ENCODE results near the gene ENO1. TPM values are rescaled to one million over a fixed set of nuclear protein-coding genes. Genes with fewer than 3 reads are reported as not detected.

Gene ENO1
- total RNA-seq, 2 donors from 2014 or later: 570 to 767 TPM

DNA sequence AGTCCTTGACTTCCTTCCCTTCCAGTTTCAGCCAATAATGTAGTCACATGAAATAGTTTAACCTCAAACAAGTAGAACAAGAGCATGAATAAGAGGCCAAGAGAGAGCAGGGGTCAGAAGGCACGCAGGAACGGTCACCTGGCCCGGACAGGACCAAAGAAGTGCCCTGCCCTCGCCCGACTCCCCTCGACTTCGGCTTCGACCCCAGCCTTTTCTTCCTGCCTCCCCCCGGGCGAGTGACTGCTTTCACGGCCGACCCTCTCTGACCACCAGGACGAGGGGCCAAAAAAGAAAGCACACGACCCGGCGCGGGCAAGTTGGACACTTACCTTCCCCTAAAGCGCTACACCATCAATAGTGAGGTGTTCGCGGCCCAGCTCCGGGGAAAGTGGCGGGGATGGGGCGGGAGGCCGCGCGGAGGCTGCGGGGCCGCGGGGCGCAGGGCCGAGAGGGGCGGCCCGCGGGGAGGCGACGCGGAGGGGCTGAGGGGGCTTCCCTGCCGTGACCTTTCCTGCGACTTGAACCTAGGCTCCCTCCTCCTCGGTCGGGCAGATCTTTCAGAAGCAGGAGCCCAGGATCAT, 61.6 kb downstream of the ENO1 start:
- Histone ChIP-seq H3K4me3 (peak overlapping the region; percentile 97), H3K27me3 (replicated peaks; ENCODE audit: insufficient read depth) (no peaks in the 10 kb centered on the region), H3K36me3 (no peaks in the 10 kb centered on the region), H3K9me3 (no peaks in the 10 kb centered on the region), H3K27ac (peak overlapping the region; percentile 91 to 93), H3K4me1 (ENCODE audit: control insufficient read depth in 1 of 2, low read depth in 2 of 2) (peaks cover 4 to 25% of the 10 kb centered on the region in 2 donors)
- ATAC-seq (ENCODE audit: insufficient number of reproducible peaks, low FRiP score, low read depth) (peak; percentile 20), DNase-seq (ENCODE audit: low spot score) (no peak)
- TF ChIP-seq, protein P1, sequence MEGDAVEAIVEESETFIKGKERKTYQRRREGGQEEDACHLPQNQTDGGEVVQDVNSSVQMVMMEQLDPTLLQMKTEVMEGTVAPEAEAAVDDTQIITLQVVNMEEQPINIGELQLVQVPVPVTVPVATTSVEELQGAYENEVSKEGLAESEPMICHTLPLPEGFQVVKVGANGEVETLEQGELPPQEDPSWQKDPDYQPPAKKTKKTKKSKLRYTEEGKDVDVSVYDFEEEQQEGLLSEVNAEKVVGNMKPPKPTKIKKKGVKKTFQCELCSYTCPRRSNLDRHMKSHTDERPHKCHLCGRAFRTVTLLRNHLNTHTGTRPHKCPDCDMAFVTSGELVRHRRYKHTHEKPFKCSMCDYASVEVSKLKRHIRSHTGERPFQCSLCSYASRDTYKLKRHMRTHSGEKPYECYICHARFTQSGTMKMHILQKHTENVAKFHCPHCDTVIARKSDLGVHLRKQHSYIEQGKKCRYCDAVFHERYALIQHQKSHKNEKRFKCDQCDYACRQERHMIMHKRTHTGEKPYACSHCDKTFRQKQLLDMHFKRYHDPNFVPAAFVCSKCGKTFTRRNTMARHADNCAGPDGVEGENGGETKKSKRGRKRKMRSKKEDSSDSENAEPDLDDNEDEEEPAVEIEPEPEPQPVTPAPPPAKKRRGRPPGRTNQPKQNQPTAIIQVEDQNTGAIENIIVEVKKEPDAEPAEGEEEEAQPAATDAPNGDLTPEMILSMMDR (IDR thresholded peaks at IDR 0.05): no peak

DNA sequence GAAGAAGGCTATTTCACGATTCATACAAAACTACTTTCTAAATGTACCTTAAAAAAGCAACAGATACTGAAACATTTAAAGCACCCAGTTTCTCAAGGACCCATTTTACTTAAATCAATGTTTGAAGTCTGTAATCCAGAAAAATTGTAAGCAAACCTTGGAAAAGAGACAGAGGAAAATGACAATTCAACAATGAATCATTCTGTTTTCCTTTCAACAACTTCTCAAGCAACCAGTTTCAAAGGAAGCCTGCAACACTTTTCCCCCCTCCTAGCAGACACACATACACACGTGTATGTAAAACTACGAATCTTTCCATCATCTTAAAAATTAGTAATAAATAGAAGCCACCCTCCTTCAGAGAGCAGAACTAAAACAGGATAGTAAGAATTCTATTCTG, 62.2 kb downstream of the ENO1 start:
- Histone ChIP-seq H3K9me3 (no peaks in the 10 kb centered on the region), H3K4me1 (ENCODE audit: control insufficient read depth in 1 of 2, low read depth in 2 of 2) (peaks cover 4 to 25% of the 10 kb centered on the region in 2 donors), H3K27ac (peak overlapping the region in 1 of 2 donors; percentile 91), H3K36me3 (no peaks in the 10 kb centered on the region), H3K4me3 (peak overlapping the region; percentile 97), H3K27me3 (replicated peaks; ENCODE audit: insufficient read depth) (no peaks in the 10 kb centered on the region)
- DNase-seq (ENCODE audit: low spot score): no peak
- TF ChIP-seq, protein P1 (IDR thresholded peaks at IDR 0.05): no peak
- no peak for ATAC-seq (ENCODE audit: insufficient number of reproducible peaks, low FRiP score, low read depth)

DNA sequence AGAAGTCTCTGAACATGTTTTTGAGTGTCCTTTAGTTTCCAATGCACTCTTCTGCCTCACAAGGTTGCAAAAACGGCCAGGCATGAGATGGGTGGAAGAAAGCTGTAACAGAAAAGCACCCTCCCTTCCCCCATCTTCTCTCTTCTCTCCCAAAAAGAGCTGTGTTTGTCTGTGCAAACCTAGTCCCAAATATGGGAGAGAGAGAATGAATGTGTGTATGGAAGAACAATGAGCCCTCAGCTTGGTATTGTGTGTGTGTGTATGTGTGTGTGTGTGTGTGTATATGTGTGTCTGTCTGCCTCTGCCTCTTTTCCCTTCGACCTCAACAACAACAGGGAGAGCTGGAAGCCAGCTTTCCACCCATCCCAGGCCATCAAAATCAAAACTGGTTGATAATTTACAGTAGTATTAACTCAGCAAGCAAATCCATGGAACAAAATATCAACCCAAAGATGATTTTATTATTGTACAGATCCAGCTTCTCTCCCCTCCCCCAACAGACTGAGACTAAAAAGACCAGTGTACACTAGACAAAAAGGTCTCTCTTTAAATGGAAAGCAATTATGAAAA, 62.8 kb downstream of the ENO1 start:
- Histone ChIP-seq H3K4me3 (peak overlapping the region; percentile 97), H3K27me3 (replicated peaks; ENCODE audit: insufficient read depth) (no peaks in the 10 kb centered on the region), H3K4me1 (ENCODE audit: control insufficient read depth in 1 of 2, low read depth in 2 of 2) (peaks cover 4 to 25% of the 10 kb centered on the region in 2 donors), H3K9me3 (no peaks in the 10 kb centered on the region), H3K27ac (no peak overlapping the region), H3K36me3 (no peaks in the 10 kb centered on the region)
- TF ChIP-seq, protein P1 (IDR thresholded peaks at IDR 0.05): no peak
- ATAC-seq (ENCODE audit: insufficient number of reproducible peaks, low FRiP score, low read depth) (no peak), DNase-seq (ENCODE audit: low spot score) (no peak)

DNA sequence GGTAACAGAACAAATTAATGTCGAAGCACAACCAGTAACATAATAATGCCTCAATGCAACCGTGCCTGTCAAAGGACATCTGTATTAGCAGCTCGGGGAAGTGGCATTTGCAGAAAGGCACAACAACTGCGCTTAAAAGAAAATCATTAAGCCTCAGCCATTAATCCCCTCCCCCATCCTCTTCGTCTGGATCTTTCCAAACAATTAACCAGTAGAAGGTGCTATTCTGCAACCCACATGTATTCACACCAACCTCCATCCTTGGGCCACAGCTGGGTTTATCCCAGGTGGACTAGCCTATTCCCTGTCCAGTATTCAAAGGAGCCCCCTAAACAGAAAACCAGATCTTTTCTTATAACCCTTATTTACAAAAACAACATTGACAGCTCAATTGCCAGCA, 63.6 kb downstream of the ENO1 start:
- DNase-seq (ENCODE audit: low spot score): no peak
- Histone ChIP-seq H3K27ac (no peak overlapping the region), H3K4me1 (ENCODE audit: control insufficient read depth in 1 of 2, low read depth in 2 of 2) (peaks cover 4 to 25% of the 10 kb centered on the region in 2 donors), H3K27me3 (replicated peaks; ENCODE audit: insufficient read depth) (no peaks in the 10 kb centered on the region), H3K36me3 (no peaks in the 10 kb centered on the region), H3K9me3 (no peaks in the 10 kb centered on the region), H3K4me3 (no peak overlapping the region)
- TF ChIP-seq, protein P1 (IDR thresholded peaks at IDR 0.05): no peak
- no peak for ATAC-seq (ENCODE audit: insufficient number of reproducible peaks, low FRiP score, low read depth)

DNA sequence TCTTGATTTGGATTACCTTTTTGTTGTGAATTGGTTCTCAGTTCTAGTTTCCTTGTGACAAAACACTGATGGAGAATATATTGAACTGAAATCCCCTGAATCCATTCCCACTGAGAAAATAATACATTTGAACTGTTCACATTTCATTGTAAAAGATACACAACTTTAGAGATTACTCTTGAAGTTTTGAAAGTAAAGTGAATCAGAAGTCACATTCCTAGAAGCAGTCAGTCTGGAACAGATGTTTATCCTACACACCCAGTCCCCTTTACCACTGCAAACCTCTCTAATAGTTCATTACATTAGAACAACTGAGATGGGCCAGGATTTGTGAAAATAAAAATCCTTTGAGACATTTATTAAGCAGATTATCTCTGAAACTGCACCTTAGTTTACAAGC, 64.5 kb downstream of the ENO1 start:
- DNase-seq (ENCODE audit: low spot score) (no peak), ATAC-seq (ENCODE audit: insufficient number of reproducible peaks, low FRiP score, low read depth) (no peak)
- Histone ChIP-seq H3K36me3 (no peaks in the 10 kb centered on the region), H3K27me3 (replicated peaks; ENCODE audit: insufficient read depth) (no peaks in the 10 kb centered on the region), H3K4me1 (ENCODE audit: control insufficient read depth in 1 of 2, low read depth in 2 of 2) (peaks cover 4 to 25% of the 10 kb centered on the region in 2 donors), H3K4me3 (no peak overlapping the region), H3K9me3 (no peaks in the 10 kb centered on the region), H3K27ac (no peak overlapping the region)
- TF ChIP-seq, protein P1 (IDR thresholded peaks at IDR 0.05): no peak
